ENCODE data around the gene DLL4. TPM values are rescaled to one million over a fixed set of nuclear protein-coding genes. Genes with fewer than 3 reads are reported as not detected.

The DLL4 gene
- total and polyA plus RNA-seq, 10 of the 15 experiments (the other 5 are each of a cell fraction or from before 2014, with no cell fraction given): 0.04 to 0.16 (median 0.09) TPM; not detected in 6

DNA sequence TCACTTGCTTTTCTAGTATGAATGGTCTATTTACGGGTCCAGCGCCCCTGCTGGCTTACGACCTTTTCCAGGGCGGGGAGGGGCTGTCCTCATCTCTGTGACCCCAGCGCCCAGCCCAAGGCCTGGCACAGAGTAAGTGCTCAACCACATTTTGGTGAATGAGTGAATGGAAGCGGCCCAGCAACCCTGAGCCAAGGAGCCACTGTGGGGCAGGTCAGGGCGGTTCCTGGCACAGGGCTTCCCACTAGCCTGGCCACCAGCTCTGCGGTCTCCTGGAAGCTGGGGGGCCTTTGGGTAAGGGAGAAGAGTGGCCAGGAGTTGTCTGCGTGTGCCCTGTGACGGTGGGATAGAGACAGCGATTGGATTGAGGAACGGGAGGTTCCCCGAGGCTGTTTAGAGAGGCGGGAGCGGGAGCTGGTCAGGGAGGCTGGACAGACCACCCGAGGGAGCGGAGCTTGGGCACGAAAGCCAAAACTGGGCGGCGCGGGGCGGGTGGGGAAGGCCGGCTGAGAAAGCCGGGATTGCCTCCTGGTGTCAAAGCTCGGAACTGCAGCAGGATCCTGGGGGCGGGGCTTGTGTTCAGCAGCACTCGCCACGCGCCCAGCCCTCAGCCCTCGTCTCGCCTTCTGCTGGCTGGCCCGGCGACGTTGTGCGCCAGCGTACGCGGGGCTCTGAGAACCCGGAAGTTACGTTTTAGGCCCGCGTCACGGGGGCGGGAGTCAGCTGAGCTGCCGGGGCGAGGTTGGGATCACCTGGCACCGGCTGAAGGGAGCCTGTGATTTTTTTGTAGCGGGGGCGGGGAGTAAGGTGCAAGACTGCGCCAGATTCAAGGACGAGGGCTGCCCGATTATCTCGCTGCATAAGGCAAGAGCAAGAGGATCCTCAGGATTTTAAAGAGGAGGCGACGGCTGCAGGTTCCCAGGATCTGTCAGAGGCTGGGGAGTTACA lies 35.1 kb upstream of the DLL4 start, which contains the start of gene VPS18 (continued):
- no peak; the same call in 1 of the 2 replicates for TF ChIP-seq NR2C1 (IDR thresholded peaks at IDR 0.05)
- TF ChIP-seq TBL1XR1 (IDR thresholded peaks at IDR 0.05; ENCODE audit: low read depth, low read length): no peak
- no peak for TF ChIP-seq MEF2B (IDR thresholded peaks at IDR 0.05; ENCODE audit: partially characterized antibody, poor library complexity, severe bottlenecking)
- TF ChIP-seq, protein P1, sequence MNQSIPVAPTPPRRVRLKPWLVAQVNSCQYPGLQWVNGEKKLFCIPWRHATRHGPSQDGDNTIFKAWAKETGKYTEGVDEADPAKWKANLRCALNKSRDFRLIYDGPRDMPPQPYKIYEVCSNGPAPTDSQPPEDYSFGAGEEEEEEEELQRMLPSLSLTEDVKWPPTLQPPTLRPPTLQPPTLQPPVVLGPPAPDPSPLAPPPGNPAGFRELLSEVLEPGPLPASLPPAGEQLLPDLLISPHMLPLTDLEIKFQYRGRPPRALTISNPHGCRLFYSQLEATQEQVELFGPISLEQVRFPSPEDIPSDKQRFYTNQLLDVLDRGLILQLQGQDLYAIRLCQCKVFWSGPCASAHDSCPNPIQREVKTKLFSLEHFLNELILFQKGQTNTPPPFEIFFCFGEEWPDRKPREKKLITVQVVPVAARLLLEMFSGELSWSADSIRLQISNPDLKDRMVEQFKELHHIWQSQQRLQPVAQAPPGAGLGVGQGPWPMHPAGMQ (IDR thresholded peaks at IDR 0.05; ENCODE audit: borderline replicate concordance): no peak
- no peak for TF ChIP-seq SUPT20H (IDR thresholded peaks at IDR 0.05; ENCODE audit: borderline replicate concordance, control insufficient read depth, low read depth, low read length)
- no peak for TF ChIP-seq BCL3 (IDR thresholded peaks at IDR 0.05; ENCODE audit: borderline replicate concordance, insufficient read depth, low read depth, low read length, poor library complexity, severe bottlenecking)
- TF ChIP-seq ATF7 (IDR thresholded peaks at IDR 0.05; ENCODE audit: low read depth): no peak
- TF ChIP-seq SMAD5 (IDR thresholded peaks at IDR 0.05; ENCODE audit: low read depth): no peak
- TF ChIP-seq CBX5 (IDR thresholded peaks at IDR 0.05; ENCODE audit: low read depth): no peak
- no peak for TF ChIP-seq HSF1 (IDR thresholded peaks at IDR 0.05; ENCODE audit: low read depth, low read length)
- TF ChIP-seq, protein P2, sequence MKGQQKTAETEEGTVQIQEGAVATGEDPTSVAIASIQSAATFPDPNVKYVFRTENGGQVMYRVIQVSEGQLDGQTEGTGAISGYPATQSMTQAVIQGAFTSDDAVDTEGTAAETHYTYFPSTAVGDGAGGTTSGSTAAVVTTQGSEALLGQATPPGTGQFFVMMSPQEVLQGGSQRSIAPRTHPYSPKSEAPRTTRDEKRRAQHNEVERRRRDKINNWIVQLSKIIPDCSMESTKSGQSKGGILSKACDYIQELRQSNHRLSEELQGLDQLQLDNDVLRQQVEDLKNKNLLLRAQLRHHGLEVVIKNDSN (IDR thresholded peaks at IDR 0.05; ENCODE audit: borderline replicate concordance, extremely low read length, insufficient read depth, low read depth, low read length): peak; percentile 74
- TF ChIP-seq MTA3 (IDR thresholded peaks at IDR 0.05; ENCODE audit: borderline replicate concordance, low read length): no peak
- no peak for TF ChIP-seq CUX1 (IDR thresholded peaks at IDR 0.05; ENCODE audit: insufficient replicate concordance, low read depth, low read length)
- TF ChIP-seq, protein P3, sequence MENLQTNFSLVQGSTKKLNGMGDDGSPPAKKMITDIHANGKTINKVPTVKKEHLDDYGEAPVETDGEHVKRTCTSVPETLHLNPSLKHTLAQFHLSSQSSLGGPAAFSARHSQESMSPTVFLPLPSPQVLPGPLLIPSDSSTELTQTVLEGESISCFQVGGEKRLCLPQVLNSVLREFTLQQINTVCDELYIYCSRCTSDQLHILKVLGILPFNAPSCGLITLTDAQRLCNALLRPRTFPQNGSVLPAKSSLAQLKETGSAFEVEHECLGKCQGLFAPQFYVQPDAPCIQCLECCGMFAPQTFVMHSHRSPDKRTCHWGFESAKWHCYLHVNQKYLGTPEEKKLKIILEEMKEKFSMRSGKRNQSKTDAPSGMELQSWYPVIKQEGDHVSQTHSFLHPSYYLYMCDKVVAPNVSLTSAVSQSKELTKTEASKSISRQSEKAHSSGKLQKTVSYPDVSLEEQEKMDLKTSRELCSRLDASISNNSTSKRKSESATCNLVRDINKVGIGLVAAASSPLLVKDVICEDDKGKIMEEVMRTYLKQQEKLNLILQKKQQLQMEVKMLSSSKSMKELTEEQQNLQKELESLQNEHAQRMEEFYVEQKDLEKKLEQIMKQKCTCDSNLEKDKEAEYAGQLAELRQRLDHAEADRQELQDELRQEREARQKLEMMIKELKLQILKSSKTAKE (IDR thresholded peaks at IDR 0.05; ENCODE audit: low read depth, poor library complexity, severe bottlenecking): no peak

Measured in GM12878 (cell line).